WTC11 (cell line): ENCODE results near the gene SORL1.

Experiments used
- ATF3 ChIP-seq: sonication (generic); formaldehyde crosslinking; conservative IDR thresholded peaks from 2 replicates; pipeline ENCODE4 v1.8.1; 2022; ENCODE audit warnings: mild to moderate bottlenecking, missing genetic modification reagents
- CBFB ChIP-seq: sonication (generic); formaldehyde crosslinking; IDR thresholded peaks from 2 replicates; pipeline ENCODE4 v1.8.1; 2022; ENCODE audit warnings: mild to moderate bottlenecking, low read depth, missing genetic modification reagents
- CTCF ChIP-seq: fragments of 200-600 bp; IDR thresholded peaks from 2 replicates; pipeline ENCODE4 v1.8.0; 2022; ENCODE audit warnings: antibody characterized with exemption
- E2F1 ChIP-seq: sonication (generic); formaldehyde crosslinking; IDR thresholded peaks from 2 replicates; pipeline ENCODE4 v1.8.0; 2022; ENCODE audit warnings: mild to moderate bottlenecking, missing genetic modification reagents
- E2F5 ChIP-seq: sonication (generic); formaldehyde crosslinking; IDR thresholded peaks from 2 replicates; pipeline ENCODE4 v1.8.1; 2022; ENCODE audit warnings: mild to moderate bottlenecking, moderate library complexity, missing genetic modification reagents
- ESRRA ChIP-seq: sonication (generic); formaldehyde crosslinking; IDR thresholded peaks from 2 replicates; pipeline ENCODE4 v1.8.1; 2022; ENCODE audit warnings: mild to moderate bottlenecking, missing genetic modification reagents, borderline replicate concordance
- ETV6 ChIP-seq: sonication (generic); formaldehyde crosslinking; IDR thresholded peaks from 2 replicates; pipeline ENCODE4 v1.8.1; 2022; ENCODE audit warnings: mild to moderate bottlenecking, missing genetic modification reagents
- GABPB1 ChIP-seq: sonication (generic); formaldehyde crosslinking; IDR thresholded peaks from 2 replicates; pipeline ENCODE4 v1.8.1; 2023; ENCODE audit warnings: mild to moderate bottlenecking, missing genetic modification reagents
- JUN ChIP-seq: sonication (generic); formaldehyde crosslinking; IDR thresholded peaks from 2 replicates; pipeline ENCODE4 v1.8.0; 2023; ENCODE audit warnings: mild to moderate bottlenecking, missing genetic modification reagents
- NR3C1 ChIP-seq: sonication (generic); formaldehyde crosslinking; conservative IDR thresholded peaks from 2 replicates; pipeline ENCODE4 v1.8.1; 2023; ENCODE audit warnings: low read depth, mild to moderate bottlenecking, missing genetic modification reagents
- ZBTB43 ChIP-seq: sonication (generic); formaldehyde crosslinking; IDR thresholded peaks from 2 replicates; pipeline ENCODE4 v1.8.1; 2023; ENCODE audit warnings: mild to moderate bottlenecking, missing genetic modification reagents
- ZNF532 ChIP-seq: fragments of 250-450 bp; sonication (Bioruptor Pico); IDR thresholded peaks from 2 replicates; pipeline ENCODE4 v1.9.0; 2021; ENCODE audit warnings: mild to moderate bottlenecking, borderline replicate concordance

GRCh38 chr11:121439337-121439736 is 12.8 kb upstream of the SORL1 start:
- TF ChIP-seq CTCF (no peak), NR3C1 (no peak), ETV6 (no peak), GABPB1 (CRISPR knock-in tag) (no peak), JUN (no peak), ZNF532 (no peak), ZBTB43 (CRISPR knock-in tag) (no peak), E2F5 (no peak), ATF3 (CRISPR knock-in tag) (no peak), E2F1 (CRISPR knock-in tag) (no peak), CBFB (CRISPR knock-in tag) (no peak), ESRRA (CRISPR knock-in tag) (no peak)
